B cell (primary cell): Measurements from ENCODE around the gene FBN1. TPM values are rescaled to one million over a fixed set of nuclear protein-coding genes. Genes with fewer than 3 reads are reported as not detected.

Experiments used
- ATAC-seq: fragments of 200-7000 bp; cut with Tn5 transposase; one replicate; pipeline ENCODE4 v1.10.0; 2021; ENCODE audit warnings: low read depth, mild to moderate bottlenecking, moderate number of reproducible peaks, moderate library complexity
- CTCF ChIA-PET: fragments of 350-600 bp; sonication (Branson Sonifier 250); formaldehyde crosslinking; loops from one replicate; lab custom pipeline; 2021; ENCODE audit warnings: antibody characterized with exemption, inconsistent platforms; lab: Charles Lee
- POLR2A ChIA-PET: fragments of 350-600 bp; sonication (Branson Sonifier 250); formaldehyde crosslinking; loops from one replicate; lab custom pipeline; 2021; ENCODE audit warnings: antibody characterized with exemption; lab: Charles Lee
- DNase-seq: peaks from one replicate; pipeline ENCODE4 v3.0.0; 2013
- H2AFZ ChIP-seq: 2 replicates; pipeline ENCODE4 v1.6.1; 2012; ENCODE audit warnings: mild to moderate bottlenecking, low read depth, low read length; ENCODE audit not compliant: insufficient read depth, poor library complexity, severe bottlenecking
- H3K27ac ChIP-seq, 2 donors: 1 replicate in 1 of 2; 2 replicates in 1 of 2; pipeline ENCODE4 v1.5.1; 2012 to 2013; ENCODE audit warnings: low read length in 2 of 2, mild to moderate bottlenecking in 2 of 2, moderate library complexity in 1 of 2
- H3K27me3 ChIP-seq, 4 experiments: fragments of 200-600 bp in 1 of 4; sonication (generic) in 1 of 4; replicated peaks in 1 of 4; 1 replicate in 2 of 4; 2 replicates in 2 of 4; pipeline versions ENCODE4 v1.6.1 to v1.7.0; 2013 to 2016; ENCODE audit warnings: low read length in 3 of 4, mild to moderate bottlenecking in 2 of 4, mixed read lengths in 1 of 4, moderate library complexity in 1 of 4; ENCODE audit not compliant: insufficient read depth in 4 of 4, control insufficient read depth in 3 of 4; ENCODE audit errors: control extremely low read depth in 1 of 4
- H3K36me3 ChIP-seq, 2 experiments: replicated peaks in 1 of 2; 1 replicate in 1 of 2; 2 replicates in 1 of 2; pipeline versions ENCODE4 v1.6.1 to v1.7.1; 2013; ENCODE audit warnings: low read length in 1 of 2; ENCODE audit not compliant: insufficient read depth in 2 of 2, control insufficient read depth in 1 of 2; ENCODE audit errors: control extremely low read depth in 1 of 2, extremely low read depth in 1 of 2
- H3K4me1 ChIP-seq, 2 donors: fragments of 200-600 bp in 1 of 2; sonication (generic) in 1 of 2; 1 replicate in 1 of 2; 2 replicates in 1 of 2; pipeline versions ENCODE4 v1.5.1 to v1.6.1; 2013 to 2017; ENCODE audit warnings: low read length in 2 of 2; ENCODE audit not compliant: control insufficient read depth in 2 of 2, insufficient read depth in 2 of 2
- H3K4me2 ChIP-seq: replicated peaks from 2 replicates; pipeline ENCODE3; 2012; ENCODE audit warnings: mild to moderate bottlenecking, low read depth, low read length; ENCODE audit not compliant: poor library complexity, severe bottlenecking
- H3K4me3 ChIP-seq, 5 experiments: fragments of 200-600 bp in 1 of 5; sonication (generic) in 1 of 5; 1 replicate in 3 of 5; 2 replicates in 2 of 5; pipeline versions ENCODE4 v1.5.1 to v1.7.0; 2011 to 2016; ENCODE audit warnings: low read length in 4 of 5, mild to moderate bottlenecking in 4 of 5, low read depth in 2 of 5, control low read depth in 1 of 5, moderate library complexity in 1 of 5; ENCODE audit not compliant: insufficient read depth in 1 of 5; ENCODE audit errors: control extremely low read depth in 1 of 5, extremely low read depth in 1 of 5
- H3K79me2 ChIP-seq: fragments of 200-600 bp; sonication (generic); one replicate; pipeline ENCODE4 v1.6.0; 2016; ENCODE audit warnings: low read length; ENCODE audit not compliant: control insufficient read depth, insufficient read depth
- H3K9ac ChIP-seq: fragments of 200-600 bp; sonication (generic); 2 replicates; pipeline ENCODE4 v1.6.1; 2017; ENCODE audit warnings: mild to moderate bottlenecking, low read length, moderate library complexity
- H3K9me3 ChIP-seq, 3 donors: one replicate each; pipeline versions ENCODE4 v1.6.1 to v1.7.1; 2013; ENCODE audit warnings: low read length in 2 of 3; ENCODE audit not compliant: control insufficient read depth in 2 of 3, insufficient read depth in 1 of 3; ENCODE audit errors: control extremely low read depth in 1 of 3
- H4K20me1 ChIP-seq: 2 replicates; pipeline ENCODE4 v1.6.0; 2012; ENCODE audit warnings: mild to moderate bottlenecking, low read length; ENCODE audit not compliant: insufficient read depth, control insufficient read depth, poor library complexity, severe bottlenecking
- H3K27ac Mint-ChIP-seq: one replicate; pipeline ENCODE4 v1.8.0; 2021; ENCODE audit warnings: mixed read lengths
- H3K27me3 Mint-ChIP-seq: one replicate; pipeline ENCODE4 v1.8.0; 2021; ENCODE audit warnings: mixed read lengths
- H3K4me1 Mint-ChIP-seq: one replicate; pipeline ENCODE4 v1.8.0; 2021; ENCODE audit warnings: mixed read lengths
- H3K4me3 Mint-ChIP-seq: one replicate; pipeline ENCODE4 v1.8.0; 2021; ENCODE audit warnings: mixed read lengths
- H3K9me3 Mint-ChIP-seq: one replicate; pipeline ENCODE4 v1.8.0; 2022; ENCODE audit warnings: mixed read lengths; ENCODE audit not compliant: insufficient read depth
- EZH2 ChIP-seq: IDR thresholded peaks from 2 replicates; pipeline ENCODE4 v1.6.1; 2012; ENCODE audit warnings: borderline replicate concordance, low read depth, mild to moderate bottlenecking, moderate library complexity, low read length; ENCODE audit not compliant: insufficient read depth, poor library complexity, severe bottlenecking
- WGBS: methylation state at CpG from one replicate; pipeline ENCODE4 v1.1.5; 2013; ENCODE audit warnings: missing lambda C conversion rate; ENCODE audit not compliant: insufficient coverage; 5-methylcytosine and 5-hydroxymethylcytosine counted together
- intact Hi-C: fragments of 100-400 bp; cut with micrococcal nuclease; formaldehyde crosslinking; loops from one replicate; pipeline ENCODE4 v1.10.0; 2022
- polyA plus RNA-seq: library from polyadenylated mRNA; depleted of rRNA; stranded (reverse); fragments of >200 nt; gene quantifications from 2 replicates; pipeline ENCODE4 v1.2.3, GENCODE V29; 2012
- total RNA-seq, 2 donors: library from RNA; stranded (reverse); fragments of 120-200 nt in 1 of 2; gene quantifications; 1 replicate in 1 of 2; 2 replicates in 1 of 2; pipeline versions ENCODE4 v1.2.3 to v1.2.4, GENCODE V29; 2013 to 2022
- TF ChIP-seq, protein P1 (sequence below): fragments of 200-600 bp; IDR thresholded peaks from one replicate; pipeline ENCODE4 v1.8.0; 2022; ENCODE audit warnings: antibody characterized with exemption, mild to moderate bottlenecking

FBN1 gene
- total and polyA plus RNA-seq, 2 donors (not counting 1 experiment from before 2014, with no cell fraction given), result 0.15 to 0.25 TPM

DNA sequence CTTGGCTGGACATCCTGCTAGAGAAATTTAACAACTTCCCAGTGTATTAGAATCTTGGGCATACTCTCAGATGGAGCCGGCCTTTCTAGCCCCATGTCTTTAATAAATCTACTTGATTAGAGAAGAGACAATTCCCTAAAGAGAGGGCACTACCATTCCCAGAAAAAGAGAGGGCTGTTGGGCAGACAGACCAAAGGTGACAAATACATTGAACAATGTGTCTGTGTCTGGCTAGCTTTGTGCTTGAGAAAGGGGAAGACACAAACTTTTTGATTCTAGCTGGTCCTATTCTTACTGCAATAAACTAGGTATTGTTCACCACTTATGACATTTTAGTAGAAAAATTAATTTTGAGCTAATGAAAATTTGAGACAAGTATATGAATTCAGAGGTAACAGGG is 256.6 kb downstream of the FBN1 start:
- intact Hi-C loops, result no loop called here

DNA sequence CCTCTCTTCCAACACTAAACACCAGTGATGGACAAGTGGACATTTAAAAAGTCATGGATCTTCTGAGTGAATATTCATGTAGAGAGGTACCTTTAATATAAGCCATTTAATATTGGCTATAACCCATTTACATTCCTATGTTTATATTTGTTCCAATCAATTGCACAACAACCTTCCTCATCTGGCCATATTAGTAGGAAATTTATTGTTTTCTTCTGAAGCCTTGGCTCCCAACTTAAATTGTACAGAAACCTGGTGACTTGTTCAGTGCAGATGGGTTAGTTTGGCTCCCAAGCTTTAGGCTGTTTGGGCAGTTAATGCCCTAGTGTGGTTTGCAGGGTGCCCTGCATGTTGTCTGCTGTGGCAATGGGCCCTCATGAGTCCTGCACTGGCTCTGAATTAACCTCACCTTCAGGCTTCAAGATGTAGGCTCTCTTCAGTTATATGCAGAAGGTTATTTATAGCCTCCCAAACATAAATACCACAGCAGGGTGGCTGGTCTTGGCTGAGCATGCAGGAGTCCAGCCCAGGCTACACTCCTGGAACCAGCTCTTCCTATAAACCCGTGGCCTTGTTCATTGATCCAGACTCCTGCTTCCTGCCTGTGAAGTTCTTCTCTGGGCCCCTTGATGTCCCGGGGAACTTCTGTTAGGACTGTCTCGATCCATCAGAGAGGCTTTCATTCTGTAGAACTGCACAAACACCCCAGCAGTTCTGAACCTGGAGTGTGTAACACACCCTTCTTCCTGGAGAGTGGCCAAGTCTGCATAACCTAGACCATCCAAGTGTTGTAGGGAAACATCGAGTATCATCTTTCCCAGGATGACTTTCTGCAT is 257.3 kb downstream of the FBN1 start:
- H3K27ac Mint-ChIP-seq, result no peak overlapping the region
- POLR2A ChIA-PET, result no interaction called here

More for the DNA sequence above, 256.6 kb downstream of the FBN1 start:
- Histone ChIP-seq H2AFZ (no peak overlapping the region), H3K4me2 (no peak overlapping the region), H3K36me3 (no peaks in the 10 kb centered on the region), H3K4me3 (no peak overlapping the region), H3K79me2 (no peaks in the 10 kb centered on the region), H3K4me1 (no peaks in the 10 kb centered on the region), H3K9me3 (peaks cover 0 to 3% (median 0%) of the 10 kb centered on the region in 3 donors), H4K20me1 (no peaks in the 10 kb centered on the region), H3K9ac (no peak overlapping the region), H3K27me3 (no peaks in the 10 kb centered on the region), H3K27ac (no peak overlapping the region)
- no peak overlapping the region for H3K27ac Mint-ChIP-seq
- peaks cover 3% of the 10 kb centered on the region for H3K27me3 Mint-ChIP-seq
- H3K4me3 Mint-ChIP-seq, result no peak overlapping the region
- whole genome bisulfite sequencing, result no CpG with 5 or more reads among the region's 1 CpG
- ATAC-seq (no peak), DNase-seq (no peak)
- H3K9me3 Mint-ChIP-seq, result no peaks in the 10 kb centered on the region
- CTCF ChIA-PET, result no interaction called here
- no peaks in the 10 kb centered on the region for H3K4me1 Mint-ChIP-seq
- POLR2A ChIA-PET, result no interaction called here
- TF ChIP-seq, protein P1, sequence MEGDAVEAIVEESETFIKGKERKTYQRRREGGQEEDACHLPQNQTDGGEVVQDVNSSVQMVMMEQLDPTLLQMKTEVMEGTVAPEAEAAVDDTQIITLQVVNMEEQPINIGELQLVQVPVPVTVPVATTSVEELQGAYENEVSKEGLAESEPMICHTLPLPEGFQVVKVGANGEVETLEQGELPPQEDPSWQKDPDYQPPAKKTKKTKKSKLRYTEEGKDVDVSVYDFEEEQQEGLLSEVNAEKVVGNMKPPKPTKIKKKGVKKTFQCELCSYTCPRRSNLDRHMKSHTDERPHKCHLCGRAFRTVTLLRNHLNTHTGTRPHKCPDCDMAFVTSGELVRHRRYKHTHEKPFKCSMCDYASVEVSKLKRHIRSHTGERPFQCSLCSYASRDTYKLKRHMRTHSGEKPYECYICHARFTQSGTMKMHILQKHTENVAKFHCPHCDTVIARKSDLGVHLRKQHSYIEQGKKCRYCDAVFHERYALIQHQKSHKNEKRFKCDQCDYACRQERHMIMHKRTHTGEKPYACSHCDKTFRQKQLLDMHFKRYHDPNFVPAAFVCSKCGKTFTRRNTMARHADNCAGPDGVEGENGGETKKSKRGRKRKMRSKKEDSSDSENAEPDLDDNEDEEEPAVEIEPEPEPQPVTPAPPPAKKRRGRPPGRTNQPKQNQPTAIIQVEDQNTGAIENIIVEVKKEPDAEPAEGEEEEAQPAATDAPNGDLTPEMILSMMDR, result no peak
- no peak for TF ChIP-seq EZH2

More for the DNA sequence above, 257.3 kb downstream of the FBN1 start:
- CTCF ChIA-PET, result no interaction called here
- H3K9me3 ChIP-seq, result peaks cover 0 to 3% (median 0%) of the 10 kb centered on the region in 3 donors
- H3K36me3 ChIP-seq, result no peaks in the 10 kb centered on the region
- ATAC-seq (no peak), DNase-seq (no peak)
- WGBS, result 77% methylated on average over 3 of the region's 4 CpGs
- Mint-ChIP-seq H3K4me1 (no peaks in the 10 kb centered on the region), H3K9me3 (no peaks in the 10 kb centered on the region), H3K4me3 (no peak overlapping the region), H3K27me3 (peaks cover 3% of the 10 kb centered on the region)
- H3K4me3 ChIP-seq, result no peak overlapping the region
- no peaks in the 10 kb centered on the region for H3K79me2 ChIP-seq
- H4K20me1 ChIP-seq, result no peaks in the 10 kb centered on the region
- intact Hi-C loops, result no loop called here
- TF ChIP-seq EZH2, result no peak
- H3K27ac ChIP-seq, result no peak overlapping the region
- no peak overlapping the region for H3K9ac ChIP-seq
- no peaks in the 10 kb centered on the region for H3K4me1 ChIP-seq
- H3K4me2 ChIP-seq, result no peak overlapping the region
- no peak overlapping the region for H2AFZ ChIP-seq
- no peaks in the 10 kb centered on the region for H3K27me3 ChIP-seq
